ENCODE data around the gene MASP2. TPM values are rescaled to one million over a fixed set of nuclear protein-coding genes. Genes with fewer than 3 reads are reported as not detected.
"Not testable (repeated sequence)": the region's sequence is repeated elsewhere in the genome, so short reads cannot be mapped to it uniquely, and the experiment has no call there.

The MASP2 gene
- total RNA-seq, 2 experiments from 2014 or later: not detected

DNA sequence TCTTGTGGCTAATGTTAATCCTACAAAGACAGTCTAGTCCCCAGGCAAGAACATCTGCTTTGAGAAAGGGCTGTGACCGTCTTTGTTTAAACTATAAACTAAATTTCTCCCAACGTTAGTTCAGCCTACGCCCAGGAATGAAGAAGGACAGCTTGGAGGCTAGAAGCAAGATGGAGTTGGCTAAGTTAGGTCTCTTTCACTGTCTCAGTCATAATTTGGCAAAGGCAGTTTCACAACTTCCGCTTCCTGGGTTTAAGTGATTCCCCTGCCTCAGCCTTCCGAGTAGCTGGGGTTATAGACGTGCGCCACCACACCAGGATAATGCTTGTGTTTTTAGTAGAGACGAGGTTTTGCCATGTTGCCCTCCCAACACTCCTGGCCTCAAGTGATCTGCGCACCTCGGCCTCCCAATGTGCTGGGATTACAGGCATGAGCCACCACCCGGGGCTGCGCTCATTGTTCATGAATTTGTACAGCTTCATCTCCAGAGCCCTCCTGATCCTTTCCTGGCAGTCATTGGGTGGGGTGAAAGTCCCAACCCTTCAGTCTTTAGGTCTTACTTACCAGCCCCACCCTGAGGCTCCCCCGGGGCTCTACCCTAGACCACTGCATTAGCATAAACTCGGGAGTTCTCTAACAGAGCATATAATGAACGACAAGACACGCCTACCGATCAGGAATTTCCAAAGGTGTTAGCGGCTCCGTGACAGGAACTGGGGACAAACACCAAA is 4.9 kb upstream of the MASP2 start:
- Mint-ChIP-seq H3K27me3 (no peaks in the 10 kb centered on the region), H3K27ac (no peak overlapping the region), H3K4me3 (no peak overlapping the region), H3K9me3 (no peaks in the 10 kb centered on the region), H3K4me1 (ENCODE audit: low read depth) (peaks cover 7% of the 10 kb centered on the region), H3K36me3 (ENCODE audit: low read depth) (peaks cover 11% of the 10 kb centered on the region)
- intact Hi-C loops (cut with micrococcal nuclease): no loop called here
- no peak for DNase-seq
- no peak for ATAC-seq
- TF ChIP-seq, protein P1, sequence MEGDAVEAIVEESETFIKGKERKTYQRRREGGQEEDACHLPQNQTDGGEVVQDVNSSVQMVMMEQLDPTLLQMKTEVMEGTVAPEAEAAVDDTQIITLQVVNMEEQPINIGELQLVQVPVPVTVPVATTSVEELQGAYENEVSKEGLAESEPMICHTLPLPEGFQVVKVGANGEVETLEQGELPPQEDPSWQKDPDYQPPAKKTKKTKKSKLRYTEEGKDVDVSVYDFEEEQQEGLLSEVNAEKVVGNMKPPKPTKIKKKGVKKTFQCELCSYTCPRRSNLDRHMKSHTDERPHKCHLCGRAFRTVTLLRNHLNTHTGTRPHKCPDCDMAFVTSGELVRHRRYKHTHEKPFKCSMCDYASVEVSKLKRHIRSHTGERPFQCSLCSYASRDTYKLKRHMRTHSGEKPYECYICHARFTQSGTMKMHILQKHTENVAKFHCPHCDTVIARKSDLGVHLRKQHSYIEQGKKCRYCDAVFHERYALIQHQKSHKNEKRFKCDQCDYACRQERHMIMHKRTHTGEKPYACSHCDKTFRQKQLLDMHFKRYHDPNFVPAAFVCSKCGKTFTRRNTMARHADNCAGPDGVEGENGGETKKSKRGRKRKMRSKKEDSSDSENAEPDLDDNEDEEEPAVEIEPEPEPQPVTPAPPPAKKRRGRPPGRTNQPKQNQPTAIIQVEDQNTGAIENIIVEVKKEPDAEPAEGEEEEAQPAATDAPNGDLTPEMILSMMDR (IDR thresholded peaks at IDR 0.05): no peak
- ChIA-PET CTCF (interaction anchor here (8.1 kb wide), 1 partner anchor 15 kb away, joined by 62 read pairs; no protein-coding TSS in a partner anchor), POLR2A (interaction anchor here (0.5 to 4.1 kb wide), 7 partner anchors 10 to 163 kb away, joined by 3 to 25 read pairs (median 3); no protein-coding TSS in a partner anchor)

DNA sequence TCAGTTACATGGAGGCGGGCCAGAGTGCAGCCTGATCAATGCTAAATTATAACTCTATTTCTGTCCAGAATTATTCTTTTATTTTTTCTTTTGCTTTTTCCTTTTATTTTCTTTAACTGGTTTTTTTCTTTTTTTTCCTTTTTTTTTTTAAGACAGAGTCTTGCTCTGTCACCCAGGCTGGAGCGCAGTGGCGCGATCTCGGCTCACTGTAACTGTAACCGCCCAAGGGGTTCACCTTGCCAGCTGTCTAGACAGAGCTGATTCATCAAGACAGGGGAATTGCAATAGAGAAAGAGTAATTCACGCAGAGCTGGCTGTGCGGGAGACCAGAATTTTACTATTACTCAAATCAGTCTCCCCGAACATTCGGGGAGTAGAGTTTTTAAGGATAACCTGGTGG is 4.1 kb upstream of the MASP2 start:
- DNase-seq; H3K27me3 Mint-ChIP-seq; H3K9me3 Mint-ChIP-seq; H3K27ac Mint-ChIP-seq; H3K4me3 Mint-ChIP-seq; ATAC-seq; H3K36me3 Mint-ChIP-seq (ENCODE audit: low read depth); H3K4me1 Mint-ChIP-seq (ENCODE audit: low read depth); intact Hi-C loops (cut with micrococcal nuclease): not testable (repeated sequence)
- ChIA-PET CTCF (interaction anchor here (8.1 kb wide), 1 partner anchor 14 kb away, joined by 62 read pairs; no protein-coding TSS in a partner anchor), POLR2A (interaction anchor here (1.0 to 4.1 kb wide), 5 partner anchors 11 to 164 kb away, joined by 3 to 25 read pairs (median 5); partner anchors contain the start of gene TARDBP)

- intact Hi-C loops (cut with micrococcal nuclease): no loop called here
- H3K27ac Mint-ChIP-seq: no peak overlapping the region
- CTCF ChIA-PET: interaction anchor here (8.1 kb wide), 1 partner anchor 9 kb away, joined by 62 read pairs; no protein-coding TSS in a partner anchor
- H3K36me3 Mint-ChIP-seq (ENCODE audit: low read depth): no peaks in the 10 kb centered on the region
- no peaks in the 10 kb centered on the region for H3K9me3 Mint-ChIP-seq
- ATAC-seq (no peak), DNase-seq (no peak)
- H3K4me1 Mint-ChIP-seq (ENCODE audit: low read depth): no peaks in the 10 kb centered on the region
- TF ChIP-seq, protein P1 (IDR thresholded peaks at IDR 0.05): no peak
- POLR2A ChIA-PET: interaction anchor here (0.9 kb wide), 1 partner anchor 24 kb away, joined by 3 read pairs; no protein-coding TSS in a partner anchor
- no peak overlapping the region for H3K4me3 Mint-ChIP-seq
- no peaks in the 10 kb centered on the region for H3K27me3 Mint-ChIP-seq
Measured at GRCh38 chr1:11046270-11046566, 821 bp downstream of the MASP2 start.

DNA sequence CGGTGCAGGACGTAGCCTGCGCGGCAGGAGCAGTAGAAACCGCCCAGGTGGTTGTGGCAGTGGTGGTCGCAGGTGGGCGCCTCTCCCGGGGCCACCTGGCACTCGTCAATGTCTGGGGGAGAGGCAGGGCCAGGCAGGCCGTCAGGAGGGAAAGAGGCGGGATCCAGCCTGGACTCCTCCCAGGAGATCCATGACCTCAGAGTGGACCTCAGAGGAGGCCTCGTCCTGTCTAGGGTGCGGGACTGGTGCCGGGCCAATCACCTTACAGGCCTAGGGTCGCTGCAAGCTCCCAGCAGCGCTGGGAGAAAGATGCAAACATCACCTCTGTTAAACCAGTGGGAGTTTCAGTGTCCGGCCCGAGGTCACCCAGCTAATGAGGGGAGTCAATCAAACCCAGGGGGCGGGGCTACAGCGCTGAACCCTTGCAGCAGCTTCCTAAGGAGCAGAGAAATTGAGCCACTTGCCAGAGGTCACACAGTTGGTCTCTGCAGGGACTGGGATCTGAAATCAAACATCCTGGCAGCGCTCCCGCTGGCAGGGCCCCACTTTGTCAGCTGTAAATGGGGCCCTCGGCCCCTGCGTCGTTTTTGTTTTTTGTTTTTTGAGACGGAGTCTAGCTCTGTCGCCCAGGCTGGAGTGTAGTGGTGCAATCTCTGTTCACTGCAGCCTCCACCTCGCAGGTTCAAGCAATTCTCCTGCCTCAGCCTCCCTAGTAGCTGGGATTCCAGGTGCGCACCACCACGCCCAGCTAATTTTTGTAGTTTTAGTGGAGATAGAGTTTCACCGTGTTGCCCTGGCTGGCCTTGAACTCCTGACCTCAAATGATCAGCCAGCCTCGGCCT is 1.4 kb downstream of the MASP2 start:
- intact Hi-C loops (cut with micrococcal nuclease): no loop called here
- H3K36me3 Mint-ChIP-seq (ENCODE audit: low read depth): no peaks in the 10 kb centered on the region
- H3K27me3 Mint-ChIP-seq: no peaks in the 10 kb centered on the region
- H3K9me3 Mint-ChIP-seq: no peaks in the 10 kb centered on the region
- POLR2A ChIA-PET: interaction anchor here (0.7 to 0.9 kb wide), 2 partner anchors 24 to 693 kb away, joined by 3 read pairs; no protein-coding TSS in a partner anchor
- no peaks in the 10 kb centered on the region for H3K4me1 Mint-ChIP-seq (ENCODE audit: low read depth)
- TF ChIP-seq, protein P1 (IDR thresholded peaks at IDR 0.05): no peak
- H3K4me3 Mint-ChIP-seq: no peak overlapping the region
- DNase-seq (no peak), ATAC-seq (no peak)
- no peak overlapping the region for H3K27ac Mint-ChIP-seq
- CTCF ChIA-PET: interaction anchor here (8.1 kb wide), 1 partner anchor 8 kb away, joined by 62 read pairs; no protein-coding TSS in a partner anchor

- no peak for DNase-seq
- Mint-ChIP-seq H3K27ac (no peak overlapping the region), H3K4me1 (ENCODE audit: low read depth) (no peaks in the 10 kb centered on the region), H3K36me3 (ENCODE audit: low read depth) (no peaks in the 10 kb centered on the region), H3K27me3 (no peaks in the 10 kb centered on the region), H3K4me3 (no peak overlapping the region), H3K9me3 (no peaks in the 10 kb centered on the region)
- intact Hi-C loops (cut with micrococcal nuclease): no loop called here
- ChIA-PET POLR2A (no interaction called here), CTCF (no interaction called here)
- no peak for ATAC-seq
- TF ChIP-seq, protein P1 (IDR thresholded peaks at IDR 0.05): no peak
Measured at GRCh38 chr1:11044849-11045427, 2.1 kb downstream of the MASP2 start.
